ENCODE measurements around the gene ORM2.

Gene ORM2

DNA sequence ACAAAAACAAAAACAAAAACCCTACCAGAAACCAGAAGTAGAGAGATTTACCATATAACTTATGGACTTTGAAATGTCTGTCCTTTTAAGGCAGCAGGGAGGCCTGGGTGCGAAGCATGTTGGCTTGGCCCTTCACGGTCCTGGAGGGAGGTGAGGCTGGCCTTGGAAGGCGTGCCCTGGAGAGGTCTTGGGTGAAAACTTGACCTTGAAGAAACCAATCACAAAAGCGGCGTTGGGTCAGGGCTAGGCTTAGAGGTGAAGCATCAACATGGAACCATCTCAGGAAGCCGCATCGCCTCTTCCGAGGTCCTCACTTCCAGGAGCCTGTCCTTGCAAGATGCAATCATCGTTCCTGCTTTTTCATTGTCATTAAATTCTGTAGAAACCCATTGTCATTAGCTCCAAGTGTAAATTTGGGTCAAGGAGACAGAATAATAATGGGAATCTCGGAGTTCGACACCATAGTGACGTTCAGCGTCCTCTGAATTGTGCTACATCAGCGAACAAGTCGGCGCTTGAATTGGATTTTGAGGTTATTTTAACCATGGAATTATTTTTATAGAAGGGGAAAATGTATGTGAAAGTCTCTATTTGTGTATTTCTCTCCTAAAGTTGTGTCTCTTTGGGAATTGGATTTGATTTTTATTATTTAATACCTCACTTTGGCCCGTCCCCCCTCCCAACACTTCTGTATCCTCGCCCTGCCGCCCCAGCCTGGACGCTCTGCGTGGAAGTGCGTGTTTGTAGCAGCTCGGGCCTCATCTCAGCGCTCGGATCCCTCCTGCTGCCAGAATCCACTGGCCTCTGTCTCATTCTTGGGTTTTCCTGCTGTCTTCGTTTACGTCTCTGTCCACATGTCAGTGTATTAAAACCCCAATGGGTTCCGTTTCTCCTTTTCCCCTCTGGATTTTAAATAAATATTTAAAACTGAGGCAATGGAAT is 17.8 kb upstream of the ORM2 start:
- TF ChIP-seq, protein P1, sequence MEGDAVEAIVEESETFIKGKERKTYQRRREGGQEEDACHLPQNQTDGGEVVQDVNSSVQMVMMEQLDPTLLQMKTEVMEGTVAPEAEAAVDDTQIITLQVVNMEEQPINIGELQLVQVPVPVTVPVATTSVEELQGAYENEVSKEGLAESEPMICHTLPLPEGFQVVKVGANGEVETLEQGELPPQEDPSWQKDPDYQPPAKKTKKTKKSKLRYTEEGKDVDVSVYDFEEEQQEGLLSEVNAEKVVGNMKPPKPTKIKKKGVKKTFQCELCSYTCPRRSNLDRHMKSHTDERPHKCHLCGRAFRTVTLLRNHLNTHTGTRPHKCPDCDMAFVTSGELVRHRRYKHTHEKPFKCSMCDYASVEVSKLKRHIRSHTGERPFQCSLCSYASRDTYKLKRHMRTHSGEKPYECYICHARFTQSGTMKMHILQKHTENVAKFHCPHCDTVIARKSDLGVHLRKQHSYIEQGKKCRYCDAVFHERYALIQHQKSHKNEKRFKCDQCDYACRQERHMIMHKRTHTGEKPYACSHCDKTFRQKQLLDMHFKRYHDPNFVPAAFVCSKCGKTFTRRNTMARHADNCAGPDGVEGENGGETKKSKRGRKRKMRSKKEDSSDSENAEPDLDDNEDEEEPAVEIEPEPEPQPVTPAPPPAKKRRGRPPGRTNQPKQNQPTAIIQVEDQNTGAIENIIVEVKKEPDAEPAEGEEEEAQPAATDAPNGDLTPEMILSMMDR (IDR thresholded peaks at IDR 0.05; ENCODE audit: low read depth, low read length), result no peak
- no peak overlapping the region for H3K4me3 ChIP-seq (ENCODE audit: low read depth, low read length)

DNA sequence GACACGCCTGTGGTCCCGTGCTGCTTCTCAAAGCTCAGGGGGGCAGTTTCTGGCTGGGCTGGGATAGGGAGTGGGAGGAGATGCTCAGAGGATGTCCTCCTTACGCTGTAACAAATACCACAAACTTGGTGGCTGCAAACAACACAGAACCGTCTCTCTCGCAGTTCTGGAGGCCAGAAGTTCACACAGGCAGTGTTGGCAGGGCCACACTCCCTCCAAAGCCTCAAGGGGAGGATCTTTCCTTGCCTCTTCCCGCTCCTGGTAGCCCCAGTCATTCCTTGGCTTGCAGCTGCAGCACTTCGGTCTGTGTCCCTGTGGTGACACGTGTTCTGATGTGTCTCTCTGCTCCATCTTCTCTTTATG is 17.2 kb upstream of the ORM2 start:
- TF ChIP-seq, protein P1 (IDR thresholded peaks at IDR 0.05; ENCODE audit: low read depth, low read length), result no peak

DNA sequence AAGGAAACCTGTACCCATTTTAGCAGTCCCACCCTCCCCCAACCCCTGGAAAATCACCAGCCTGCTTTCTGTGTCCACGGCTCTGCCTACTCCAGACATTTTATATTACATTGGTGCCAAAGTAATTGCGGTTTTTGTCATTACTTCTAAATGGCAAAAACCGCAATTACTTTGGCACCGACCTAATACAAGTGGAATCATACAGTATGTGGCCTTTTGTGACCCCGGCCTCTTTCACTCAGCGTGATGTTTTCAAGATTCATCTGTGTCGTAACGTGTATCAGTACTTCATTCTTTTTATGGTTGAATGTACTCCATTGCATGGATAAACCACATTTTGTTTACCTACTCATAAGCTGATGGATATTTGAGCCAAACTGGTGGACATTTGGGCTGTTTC is 16.5 kb upstream of the ORM2 start:
- TF ChIP-seq, protein P1 (IDR thresholded peaks at IDR 0.05; ENCODE audit: low read depth, low read length), result no peak
- H3K4me3 ChIP-seq (ENCODE audit: low read depth, low read length), result no peak overlapping the region

More for the DNA sequence above, 17.2 kb upstream of the ORM2 start:
- H3K4me3 ChIP-seq (ENCODE audit: low read depth, low read length), result no peak overlapping the region

DNA sequence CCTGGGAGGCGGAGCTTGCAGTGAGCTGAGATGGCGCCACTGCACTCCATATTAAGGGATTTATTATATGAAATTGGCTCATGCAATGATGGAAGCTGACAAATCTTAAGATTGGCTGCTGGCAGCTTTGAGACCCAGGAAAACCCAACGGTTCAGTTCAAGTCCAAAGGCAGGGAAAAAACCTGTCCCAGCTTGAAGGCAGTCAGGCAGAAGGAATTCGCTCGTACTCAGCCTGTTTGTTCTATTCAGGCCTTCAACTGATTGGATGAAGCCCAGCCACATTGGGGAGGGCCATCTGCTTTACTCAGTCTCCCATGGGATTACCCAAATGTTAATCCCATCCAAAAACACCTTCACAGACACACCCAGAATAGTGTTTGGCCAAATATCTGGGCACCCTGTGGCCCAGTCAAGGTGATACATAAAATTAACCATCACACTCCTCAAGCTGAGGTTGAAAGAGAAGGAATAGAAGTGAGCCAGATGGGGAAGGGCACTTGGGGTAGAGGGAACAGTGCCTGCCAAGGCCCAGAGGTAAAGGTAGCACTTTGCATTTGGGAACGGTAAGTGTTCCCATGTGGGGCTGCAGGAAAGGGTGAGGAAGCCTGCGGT is 15.3 kb upstream of the ORM2 start:
- no peak overlapping the region for H3K4me3 ChIP-seq (ENCODE audit: low read depth, low read length)
- TF ChIP-seq, protein P1 (IDR thresholded peaks at IDR 0.05; ENCODE audit: low read depth, low read length), result no peak

DNA sequence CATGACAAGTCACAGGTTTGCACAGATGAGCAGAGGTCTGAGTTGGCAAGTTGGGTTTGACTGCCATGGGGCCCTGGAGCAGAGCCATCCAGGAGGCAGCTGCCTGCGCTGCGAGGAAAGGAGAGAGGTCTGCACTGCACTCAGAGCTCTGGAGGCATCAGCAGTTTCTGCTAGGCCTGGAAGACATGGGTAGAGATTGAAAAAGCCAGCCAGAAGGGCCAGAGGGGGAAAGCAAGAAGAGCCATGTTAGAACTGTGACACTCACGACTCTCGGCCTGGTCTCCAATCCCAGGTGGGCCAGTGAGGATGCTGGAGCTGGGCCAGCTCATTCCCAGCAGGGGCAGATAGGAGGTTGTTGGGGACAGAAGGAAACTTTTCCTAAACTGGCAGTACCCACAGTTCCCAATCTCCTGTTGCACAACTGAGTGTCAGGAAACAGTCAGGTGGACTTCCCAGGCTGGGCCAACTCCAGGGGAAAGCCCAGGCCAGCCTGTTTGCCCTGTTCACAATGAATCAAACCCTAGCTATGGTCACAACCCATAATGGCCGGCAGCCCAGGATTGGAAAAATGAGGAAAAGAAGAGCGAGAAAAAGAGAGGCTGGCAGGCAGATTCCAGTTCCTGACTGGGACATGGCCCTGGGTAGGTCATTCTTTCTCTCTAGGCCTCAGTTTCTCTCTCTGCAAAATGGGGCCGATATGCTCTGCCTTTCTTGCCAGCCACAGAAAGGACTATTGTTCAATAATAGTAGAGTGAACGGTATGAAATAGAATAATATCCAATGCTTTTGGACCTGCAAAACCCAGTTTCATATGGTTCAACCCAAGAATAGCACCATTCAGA is 14.6 kb upstream of the ORM2 start:
- H3K4me3 ChIP-seq (ENCODE audit: low read depth, low read length), result no peak overlapping the region
- TF ChIP-seq, protein P1 (IDR thresholded peaks at IDR 0.05; ENCODE audit: low read depth, low read length), result no peak

DNA sequence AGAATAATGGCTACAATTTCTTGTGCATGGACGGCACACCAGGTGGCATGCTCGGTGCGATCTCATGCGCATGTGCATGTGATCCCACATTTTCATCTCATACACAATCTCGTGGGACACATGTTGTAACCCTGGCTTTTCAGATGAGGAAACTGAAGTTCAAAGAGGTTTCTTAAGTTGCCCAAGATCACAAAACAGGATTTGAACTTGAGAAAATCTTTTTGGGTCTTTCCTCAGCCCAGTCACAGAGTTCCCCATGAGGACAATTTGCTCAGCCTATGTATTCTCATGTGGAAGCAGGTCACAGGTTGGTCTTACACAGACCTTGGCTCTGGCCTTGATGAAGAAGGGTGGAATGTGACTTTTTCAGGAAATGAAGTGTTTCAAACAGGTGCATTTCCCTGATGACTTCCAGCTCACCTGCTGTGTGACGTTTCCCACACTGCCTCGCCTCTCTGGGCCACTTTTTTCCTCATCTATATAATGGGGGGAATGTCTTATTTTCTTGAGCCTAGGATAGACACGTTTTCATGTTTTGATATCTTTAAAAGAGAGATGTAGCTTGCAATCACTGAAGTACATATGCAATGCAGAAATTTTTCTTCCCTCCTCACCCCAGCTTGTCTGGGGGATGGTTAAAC is 13.8 kb upstream of the ORM2 start:
- TF ChIP-seq, protein P1 (IDR thresholded peaks at IDR 0.05; ENCODE audit: low read depth, low read length), result no peak
- H3K4me3 ChIP-seq (ENCODE audit: low read depth, low read length), result no peak overlapping the region
